ENCODE measurements around the gene XKRX. TPM values are rescaled to one million over a fixed set of nuclear protein-coding genes. Genes with fewer than 3 reads are reported as not detected.

Gene XKRX
- total and polyA plus RNA-seq, 2 of the 8 experiments (the other 6 are each of a cell fraction or from before 2014, with no cell fraction given): 0.70 to 1.3 TPM

DNA sequence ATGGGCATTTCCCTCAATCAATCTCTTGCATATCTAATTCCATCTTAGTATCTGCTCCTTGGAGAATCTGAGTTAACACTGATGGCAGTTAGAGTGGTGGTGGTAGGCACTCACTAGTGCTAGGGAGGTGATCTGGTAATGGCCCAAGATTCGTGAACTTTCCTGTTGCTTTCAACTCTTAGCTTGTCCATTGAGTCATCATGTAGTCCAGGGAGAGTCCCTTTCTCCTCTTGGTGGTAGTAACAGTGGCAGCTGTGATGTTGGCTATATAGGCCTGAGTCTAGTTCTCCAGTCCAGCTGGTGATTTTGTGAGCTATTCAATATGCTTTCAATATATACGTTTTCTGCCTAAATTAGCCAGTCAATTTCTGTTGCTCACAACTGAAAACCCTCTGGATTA is 7.0 kb upstream of the XKRX start (continued):
- no peak for TF ChIP-seq CHD1 (IDR thresholded peaks at IDR 0.05; ENCODE audit: low read depth, low read length)
- no peak for TF ChIP-seq TAF1 (IDR thresholded peaks at IDR 0.05; ENCODE audit: low read depth, low read length)
- no peak for TF ChIP-seq NANOG (IDR thresholded peaks at IDR 0.05; ENCODE audit: insufficient read depth, low read depth, low read length, poor library complexity, severe bottlenecking)
- no peak for TF ChIP-seq RBBP5 (IDR thresholded peaks at IDR 0.05; ENCODE audit: borderline replicate concordance, low read depth, low read length)
